ENCODE measurements around the gene EYA4. TPM values are rescaled to one million over a fixed set of nuclear protein-coding genes. Genes with fewer than 3 reads are reported as not detected.

EYA4 gene
- total RNA-seq, 2 experiments from 2014 or later = not detected

DNA sequence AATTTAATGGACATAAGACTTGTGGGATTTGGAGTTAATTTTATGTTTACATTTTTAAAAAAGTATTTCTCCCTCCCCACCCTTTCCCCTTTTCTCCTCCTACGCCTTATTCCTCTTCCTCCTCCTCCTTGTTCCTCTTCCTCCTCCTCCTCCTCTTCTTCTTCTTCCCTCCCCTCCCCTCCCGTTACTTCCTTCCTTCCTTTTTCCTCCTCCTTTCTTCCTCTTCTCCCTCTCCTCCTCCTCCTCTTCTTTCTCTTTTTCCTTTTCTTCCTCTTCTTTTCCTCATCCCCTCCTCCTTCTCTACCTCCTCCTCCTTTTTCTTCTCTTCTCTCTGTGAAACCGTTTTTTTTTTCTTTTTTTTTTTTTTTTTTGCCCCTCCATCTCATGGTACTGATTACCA lies 139.6 kb downstream of the EYA4 start:
- CTCF ChIA-PET = no interaction called here

DNA sequence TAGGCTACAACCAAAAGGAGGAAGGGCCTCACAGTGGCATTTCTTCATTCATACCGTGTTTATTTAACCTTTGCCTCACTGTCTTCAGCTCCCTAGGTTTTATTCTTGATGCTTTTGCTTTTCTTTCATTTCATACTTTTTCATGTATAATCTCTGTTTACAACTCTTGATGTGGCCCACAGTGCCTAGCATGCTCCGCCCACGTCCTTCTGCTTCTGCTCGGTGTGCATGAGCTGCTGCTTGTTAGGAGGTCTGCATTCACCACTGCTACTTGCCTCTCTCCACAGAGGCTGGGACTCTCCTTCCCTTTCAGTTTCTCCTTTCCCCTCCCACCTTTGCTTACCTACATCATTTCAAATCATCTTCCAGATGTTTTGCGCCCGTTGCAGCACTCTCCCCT lies 147.6 kb downstream of the EYA4 start:
- H3K9me3 Mint-ChIP-seq = no peaks in the 10 kb centered on the region
- intact Hi-C loops (cut with DNase I, micrococcal nuclease) = no loop called here
- no peak for ATAC-seq (ENCODE audit: poor library complexity)
- no peaks in the 10 kb centered on the region for H3K36me3 ChIP-seq (ENCODE audit: insufficient read depth, low read length)
- no peaks in the 10 kb centered on the region for H3K4me1 ChIP-seq (ENCODE audit: insufficient read depth, low read length)
- H3K27ac Mint-ChIP-seq = no peak overlapping the region
- no peaks in the 10 kb centered on the region for H3K36me3 Mint-ChIP-seq (ENCODE audit: low read depth)
- peaks cover 6% of the 10 kb centered on the region for H3K27me3 Mint-ChIP-seq
- ChIA-PET POLR2A (no interaction called here), CTCF (no interaction called here)
- no peaks in the 10 kb centered on the region for H3K27me3 ChIP-seq (ENCODE audit: control insufficient read depth in 1 of 2, insufficient read depth in 2 of 2, low read length in 2 of 2)
- no peak for TF ChIP-seq CTCF (IDR thresholded peaks at IDR 0.05)
- H3K27ac ChIP-seq (ENCODE audit: low read depth in 1 of 2, low read length in 2 of 2) = no peak overlapping the region
- no peaks in the 10 kb centered on the region for H3K9me3 ChIP-seq (ENCODE audit: control insufficient read depth in 1 of 2, insufficient read depth in 1 of 2, low read length in 2 of 2)
- no peaks in the 10 kb centered on the region for H3K4me1 Mint-ChIP-seq (ENCODE audit: low read depth)
- H3K4me3 ChIP-seq (ENCODE audit: low read length) = no peak overlapping the region
- no peak overlapping the region for H3K4me3 Mint-ChIP-seq
- DNase-seq = no peak

More for the DNA sequence above, 139.6 kb downstream of the EYA4 start:
- Histone ChIP-seq H3K4me1 (ENCODE audit: insufficient read depth, low read length) (no peaks in the 10 kb centered on the region), H3K9me3 (ENCODE audit: control insufficient read depth in 1 of 2, insufficient read depth in 1 of 2, low read length in 2 of 2) (no peaks in the 10 kb centered on the region), H3K27me3 (ENCODE audit: control insufficient read depth in 1 of 2, insufficient read depth in 2 of 2, low read length in 2 of 2) (no peaks in the 10 kb centered on the region), H3K36me3 (ENCODE audit: insufficient read depth, low read length) (no peaks in the 10 kb centered on the region), H3K4me3 (ENCODE audit: low read length) (no peak overlapping the region), H3K27ac (ENCODE audit: low read depth in 1 of 2, low read length in 2 of 2) (no peak overlapping the region)
- DNase-seq (no peak), ATAC-seq (ENCODE audit: poor library complexity) (no peak)
- Mint-ChIP-seq H3K9me3 (no peaks in the 10 kb centered on the region), H3K4me3 (no peak overlapping the region), H3K4me1 (ENCODE audit: low read depth) (no peaks in the 10 kb centered on the region), H3K36me3 (ENCODE audit: low read depth) (no peaks in the 10 kb centered on the region), H3K27ac (no peak overlapping the region), H3K27me3 (peaks cover 8% of the 10 kb centered on the region)
- POLR2A ChIA-PET = no interaction called here
- intact Hi-C loops (cut with DNase I, micrococcal nuclease) = no loop called here
- no peak for TF ChIP-seq CTCF (IDR thresholded peaks at IDR 0.05)

DNA sequence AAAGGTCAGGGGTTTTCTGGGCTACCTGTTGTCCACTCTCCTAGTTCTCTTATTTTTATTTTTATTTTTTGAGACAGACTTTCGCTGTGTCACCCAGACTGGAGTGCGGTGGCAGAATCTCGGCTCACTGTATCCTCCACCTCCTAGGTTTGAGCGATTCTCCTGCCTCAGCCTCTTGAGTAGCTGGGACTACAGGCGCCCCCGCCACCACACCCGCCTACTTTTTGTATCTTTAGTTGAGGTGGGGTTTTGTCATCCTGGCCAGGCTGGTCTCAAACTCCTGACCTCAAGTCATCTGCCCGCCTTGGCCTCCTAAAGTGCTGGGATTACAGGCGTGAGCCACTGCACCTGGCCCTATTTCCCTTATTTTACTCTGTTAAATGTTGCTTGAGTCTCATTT lies 149.0 kb downstream of the EYA4 start:
- H3K4me1 Mint-ChIP-seq (ENCODE audit: low read depth) = no peaks in the 10 kb centered on the region
- no peak overlapping the region for H3K4me3 Mint-ChIP-seq

More for the DNA sequence above, 149.0 kb downstream of the EYA4 start:
- H3K36me3 Mint-ChIP-seq (ENCODE audit: low read depth) = no peaks in the 10 kb centered on the region
- TF ChIP-seq CTCF (IDR thresholded peaks at IDR 0.05) = no peak
- no peaks in the 10 kb centered on the region for H3K4me1 ChIP-seq (ENCODE audit: insufficient read depth, low read length)
- CTCF ChIA-PET = no interaction called here
- no peak overlapping the region for H3K27ac ChIP-seq (ENCODE audit: low read depth in 1 of 2, low read length in 2 of 2)
- no peak for ATAC-seq (ENCODE audit: poor library complexity)
- DNase-seq = no peak
- no peaks in the 10 kb centered on the region for H3K27me3 ChIP-seq (ENCODE audit: control insufficient read depth in 1 of 2, insufficient read depth in 2 of 2, low read length in 2 of 2)
- H3K9me3 Mint-ChIP-seq = no peaks in the 10 kb centered on the region
- POLR2A ChIA-PET = no interaction called here
- no peaks in the 10 kb centered on the region for H3K36me3 ChIP-seq (ENCODE audit: insufficient read depth, low read length)
- peaks cover 5% of the 10 kb centered on the region for H3K27me3 Mint-ChIP-seq
- no peak overlapping the region for H3K4me3 ChIP-seq (ENCODE audit: low read length)
- intact Hi-C loops (cut with DNase I, micrococcal nuclease) = no loop called here
- H3K27ac Mint-ChIP-seq = no peak overlapping the region
- no peaks in the 10 kb centered on the region for H3K9me3 ChIP-seq (ENCODE audit: control insufficient read depth in 1 of 2, insufficient read depth in 1 of 2, low read length in 2 of 2)
